ENCODE results near the gene METTL16.

DNA sequence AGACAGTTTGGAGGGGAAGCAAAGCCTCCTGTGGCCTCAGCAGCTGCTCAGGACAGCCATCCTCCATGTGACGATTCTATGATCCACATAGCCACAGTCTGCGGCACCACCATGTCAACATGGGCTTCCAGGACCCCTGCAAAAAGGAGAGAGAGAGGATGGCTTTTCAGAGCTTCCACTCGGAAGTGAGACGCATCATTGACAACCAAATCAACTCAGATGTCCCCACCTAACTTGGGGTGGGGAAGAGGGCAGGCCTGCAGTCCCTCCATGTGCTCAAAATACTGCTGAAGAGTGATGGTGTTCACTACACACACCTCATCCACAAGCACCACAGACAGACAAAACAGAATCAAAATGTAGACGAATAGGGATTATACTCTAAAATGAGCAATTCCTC, 5.9 kb upstream of the METTL16 start:
- TF ChIP-seq, protein P1, sequence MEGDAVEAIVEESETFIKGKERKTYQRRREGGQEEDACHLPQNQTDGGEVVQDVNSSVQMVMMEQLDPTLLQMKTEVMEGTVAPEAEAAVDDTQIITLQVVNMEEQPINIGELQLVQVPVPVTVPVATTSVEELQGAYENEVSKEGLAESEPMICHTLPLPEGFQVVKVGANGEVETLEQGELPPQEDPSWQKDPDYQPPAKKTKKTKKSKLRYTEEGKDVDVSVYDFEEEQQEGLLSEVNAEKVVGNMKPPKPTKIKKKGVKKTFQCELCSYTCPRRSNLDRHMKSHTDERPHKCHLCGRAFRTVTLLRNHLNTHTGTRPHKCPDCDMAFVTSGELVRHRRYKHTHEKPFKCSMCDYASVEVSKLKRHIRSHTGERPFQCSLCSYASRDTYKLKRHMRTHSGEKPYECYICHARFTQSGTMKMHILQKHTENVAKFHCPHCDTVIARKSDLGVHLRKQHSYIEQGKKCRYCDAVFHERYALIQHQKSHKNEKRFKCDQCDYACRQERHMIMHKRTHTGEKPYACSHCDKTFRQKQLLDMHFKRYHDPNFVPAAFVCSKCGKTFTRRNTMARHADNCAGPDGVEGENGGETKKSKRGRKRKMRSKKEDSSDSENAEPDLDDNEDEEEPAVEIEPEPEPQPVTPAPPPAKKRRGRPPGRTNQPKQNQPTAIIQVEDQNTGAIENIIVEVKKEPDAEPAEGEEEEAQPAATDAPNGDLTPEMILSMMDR (IDR thresholded peaks at IDR 0.05) = no peak
- TF ChIP-seq POLR2A (IDR thresholded peaks at IDR 0.05) = no peak

Data from heart left ventricle (tissue), 13 donors.